Measurements from ENCODE around the gene ATG2B.
A peak's percentile ranks its signal among the peaks of the same experiment; 100 is the strongest.

The ATG2B gene

GRCh38 chr14:96362965-96363750, at the start of gene ATG2B, which contains the start of gene GSKIP:
Gene ATG2B, minus strand, starts transcription at chr14:96363341. Its CDS starts 365 bp downstream, at chr14:96362976.
Gene GSKIP, plus strand, starts transcription at chr14:96363526. Its CDS starts 18,722 bp downstream, at chr14:96382248.
- peak within 1 kb of the TSS; percentile 86 for H3K4me3 ChIP-seq (ENCODE audit: low read length)
- DNase-seq (ENCODE audit: low read depth): peak; percentile 95
- TF ChIP-seq CTCF (IDR thresholded peaks at IDR 0.05; ENCODE audit: insufficient read depth, low read depth, low read length, missing control alignments): no peak

- TF ChIP-seq CTCF (IDR thresholded peaks at IDR 0.05; ENCODE audit: insufficient read depth, low read depth, low read length, missing control alignments): no peak
- DNase-seq (ENCODE audit: low read depth): no peak
- no peak overlapping the region for H3K4me3 ChIP-seq (ENCODE audit: low read length)
These were observed 47.0 kb upstream of the ATG2B start for GRCh38 chr14:96410119-96410518.

- TF ChIP-seq CTCF (IDR thresholded peaks at IDR 0.05; ENCODE audit: insufficient read depth, low read depth, low read length, missing control alignments): no peak
- peak; percentile 9 for DNase-seq (ENCODE audit: low read depth)
- no peak overlapping the region for H3K4me3 ChIP-seq (ENCODE audit: low read length)
These were observed 46.6 kb upstream of the ATG2B start for GRCh38 chr14:96409701-96410100.

GRCh38 chr14:96408608-96409007, 45.5 kb upstream of the ATG2B start:
- H3K4me3 ChIP-seq (ENCODE audit: low read length): no peak overlapping the region
- no peak for TF ChIP-seq CTCF (IDR thresholded peaks at IDR 0.05; ENCODE audit: insufficient read depth, low read depth, low read length, missing control alignments)
- DNase-seq (ENCODE audit: low read depth): no peak

GRCh38 chr14:96407935-96408570, 44.9 kb upstream of the ATG2B start:
- H3K4me3 ChIP-seq (ENCODE audit: low read length): no peak overlapping the region
- DNase-seq (ENCODE audit: low read depth): no peak
- TF ChIP-seq CTCF (IDR thresholded peaks at IDR 0.05; ENCODE audit: insufficient read depth, low read depth, low read length, missing control alignments): no peak

- no peak overlapping the region for H3K4me3 ChIP-seq (ENCODE audit: low read length)
- TF ChIP-seq CTCF (IDR thresholded peaks at IDR 0.05; ENCODE audit: insufficient read depth, low read depth, low read length, missing control alignments): no peak
- DNase-seq (ENCODE audit: low read depth): no peak
These were observed 42.5 kb upstream of the ATG2B start for GRCh38 chr14:96405677-96406076.
